GM18951 (cell line): ENCODE results near the gene AXL.

Experiments
- POLR2A ChIP-seq: IDR thresholded peaks from 4 replicates; pipeline ENCODE4 v1.6.1; 2011; ENCODE audit warnings: mild to moderate bottlenecking; ENCODE audit not compliant: insufficient read length, insufficient read depth; ENCODE audit errors: extremely low read depth
- in situ Hi-C: fragments of 300-500 bp; cut with MboI; formaldehyde crosslinking; loops from one replicate; pipeline ENCODE4 v1.12.0; 2022; ENCODE audit warnings: low sequenced_read_pairs, mixed read lengths, inconsistent platforms; ENCODE audit not compliant: unreplicated experiment

The AXL gene

DNA sequence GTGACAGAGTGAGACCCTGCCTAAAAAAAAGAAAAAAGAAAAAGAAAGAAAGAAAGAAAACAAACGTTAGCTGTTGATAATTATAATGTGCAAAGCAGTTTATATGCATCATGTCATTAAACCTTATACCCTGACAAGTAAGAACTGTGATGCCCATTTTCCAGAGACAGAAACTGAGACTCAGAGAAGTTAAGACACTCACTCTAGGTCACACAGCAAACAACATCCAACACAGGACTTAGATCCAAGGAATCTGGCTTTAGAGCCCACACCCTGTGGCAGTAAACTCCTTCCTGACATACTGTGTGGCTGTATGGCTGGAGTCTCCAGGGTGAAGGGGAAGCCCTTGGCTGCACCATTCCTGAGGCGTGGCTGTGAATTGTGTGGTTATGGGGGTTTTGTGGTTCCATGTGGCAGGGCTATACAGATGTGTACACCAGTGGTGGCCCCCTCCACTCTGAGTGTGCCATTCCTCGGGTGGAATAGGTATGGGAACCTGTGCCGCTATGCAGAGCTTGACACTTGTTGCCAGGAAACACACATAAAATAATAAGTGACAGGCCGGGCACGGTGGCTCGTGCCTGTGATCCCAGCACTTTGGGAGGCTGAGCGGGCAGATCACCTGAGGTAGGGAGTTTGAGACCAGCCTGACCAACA is 15.6 kb downstream of the AXL start:
- TF ChIP-seq POLR2A, result no peak
- in situ Hi-C loops, result no loop called here

DNA sequence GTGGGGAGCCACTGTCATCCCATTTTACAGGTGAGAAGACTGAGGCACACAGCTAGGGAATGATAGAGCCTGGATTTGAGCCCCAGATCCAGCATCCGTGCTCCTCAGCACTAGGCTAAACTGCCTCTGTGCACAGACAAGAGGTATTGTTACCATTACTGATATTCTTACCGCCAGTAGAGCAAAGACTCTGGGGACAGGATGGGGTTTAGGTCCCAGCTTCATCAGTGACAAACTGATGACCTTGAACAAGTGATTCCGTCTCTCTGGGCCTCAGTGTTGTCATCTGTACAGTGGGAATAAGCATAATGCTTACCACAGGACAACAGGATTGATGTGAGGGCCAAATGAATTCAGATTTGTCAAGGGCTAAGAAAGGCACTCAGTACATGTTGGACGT is 16.5 kb downstream of the AXL start:
- no peak for TF ChIP-seq POLR2A
- in situ Hi-C loops, result no loop called here

DNA sequence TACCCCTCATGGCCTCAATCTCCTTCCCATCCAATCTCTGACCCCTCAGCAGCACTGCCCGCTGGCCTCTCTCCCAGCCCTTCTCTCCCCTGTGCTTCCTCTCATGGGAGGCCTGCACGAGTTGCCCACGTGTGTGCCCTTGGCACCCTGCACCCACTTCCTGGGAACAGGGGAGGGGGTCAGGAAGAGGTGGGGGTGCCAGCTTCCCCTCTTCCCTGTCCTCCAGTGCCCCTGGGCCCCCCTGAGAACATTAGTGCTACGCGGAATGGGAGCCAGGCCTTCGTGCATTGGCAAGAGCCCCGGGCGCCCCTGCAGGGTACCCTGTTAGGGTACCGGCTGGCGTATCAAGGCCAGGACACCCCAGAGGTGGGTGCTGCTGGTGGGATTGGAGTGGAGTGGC is 19.2 kb downstream of the AXL start:
- in situ Hi-C loops, result no loop called here
- no peak for TF ChIP-seq POLR2A

DNA sequence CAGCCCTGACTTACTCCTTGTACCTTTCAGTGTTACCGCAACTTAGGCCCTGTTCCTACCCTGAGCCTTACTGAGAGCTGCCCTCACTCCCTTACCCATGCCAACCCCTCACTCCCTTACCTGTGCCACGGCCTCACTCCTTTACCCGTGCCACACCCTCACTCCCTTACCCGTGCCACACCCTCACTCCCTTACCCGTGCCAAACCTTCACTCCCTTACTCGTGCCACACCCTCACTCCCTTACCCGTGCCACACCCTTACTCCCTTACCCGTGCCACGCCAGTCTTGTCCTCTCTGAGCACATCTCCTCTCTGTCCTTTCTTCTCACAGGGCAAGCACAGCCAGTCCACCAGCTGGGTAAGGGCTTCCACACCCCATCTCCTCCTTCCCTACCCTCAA is 20.3 kb downstream of the AXL start:
- in situ Hi-C loops, result no loop called here
- TF ChIP-seq POLR2A, result no peak

DNA sequence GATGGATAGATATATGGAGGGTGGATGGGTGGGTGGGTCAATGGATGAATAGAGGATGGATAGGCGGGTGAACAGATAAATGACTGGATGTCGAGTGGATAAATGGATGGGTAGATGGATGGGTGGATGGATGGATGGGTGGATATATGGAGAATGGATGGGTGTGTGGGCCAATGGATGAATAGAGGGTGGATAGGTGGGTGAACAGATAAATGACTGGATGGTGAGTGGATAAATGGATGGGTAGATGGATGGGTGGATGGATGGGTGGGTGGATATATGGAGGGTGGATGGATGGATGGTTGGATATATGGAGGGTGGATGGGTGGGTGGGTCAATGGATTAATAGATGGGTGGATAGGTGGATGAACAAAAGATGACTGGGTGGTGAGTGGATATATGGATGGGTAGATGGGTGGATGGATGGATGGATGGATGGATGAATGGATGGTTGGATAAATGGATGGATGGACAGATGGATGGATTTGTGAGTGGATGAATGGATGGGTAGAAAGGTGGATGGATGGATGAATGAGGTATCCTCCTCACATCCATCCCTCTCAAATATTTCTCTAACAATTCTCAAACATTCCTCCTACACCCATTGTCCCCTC is 21.0 kb downstream of the AXL start:
- TF ChIP-seq POLR2A, result no peak
- in situ Hi-C loops, result no loop called here

DNA sequence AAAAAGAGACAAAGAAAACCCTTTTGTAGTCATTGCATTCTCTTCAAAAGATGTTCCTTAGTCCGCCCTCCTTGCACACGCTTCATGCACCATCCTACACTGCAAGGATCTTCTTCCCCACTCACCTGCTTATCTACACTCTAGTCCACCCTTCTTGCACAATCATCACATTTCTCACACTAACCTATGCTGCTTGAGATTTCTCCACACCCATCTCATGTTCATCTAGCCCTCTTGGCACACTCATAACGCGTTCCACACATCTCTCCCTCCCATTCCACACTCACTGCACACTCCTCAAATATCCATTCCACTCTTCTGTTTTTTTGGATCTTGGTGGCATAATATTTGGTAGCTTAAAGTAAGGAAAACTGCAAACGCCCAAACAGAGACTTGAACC is 22.8 kb downstream of the AXL start:
- in situ Hi-C loops, result no loop called here
- no peak for TF ChIP-seq POLR2A

DNA sequence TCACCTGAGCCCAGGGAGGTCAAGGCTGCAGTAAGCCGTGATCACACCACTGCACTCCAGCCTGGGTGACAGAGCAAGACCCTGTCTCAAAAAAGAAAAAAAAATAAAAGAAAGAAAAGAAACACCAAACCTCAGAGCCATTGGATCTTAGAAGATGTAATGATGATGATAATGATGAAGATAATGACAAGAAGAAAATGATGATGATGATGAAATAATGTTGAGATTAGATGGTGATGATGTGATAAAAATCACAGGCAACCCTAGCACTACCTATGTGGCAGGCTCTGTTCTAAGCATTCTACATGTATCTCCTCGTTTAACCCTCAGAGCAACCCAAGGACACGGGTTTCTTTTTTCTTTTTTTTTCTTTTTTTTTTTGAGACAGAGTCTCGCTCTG is 25.1 kb downstream of the AXL start:
- in situ Hi-C loops, result no loop called here
- TF ChIP-seq POLR2A, result no peak

DNA sequence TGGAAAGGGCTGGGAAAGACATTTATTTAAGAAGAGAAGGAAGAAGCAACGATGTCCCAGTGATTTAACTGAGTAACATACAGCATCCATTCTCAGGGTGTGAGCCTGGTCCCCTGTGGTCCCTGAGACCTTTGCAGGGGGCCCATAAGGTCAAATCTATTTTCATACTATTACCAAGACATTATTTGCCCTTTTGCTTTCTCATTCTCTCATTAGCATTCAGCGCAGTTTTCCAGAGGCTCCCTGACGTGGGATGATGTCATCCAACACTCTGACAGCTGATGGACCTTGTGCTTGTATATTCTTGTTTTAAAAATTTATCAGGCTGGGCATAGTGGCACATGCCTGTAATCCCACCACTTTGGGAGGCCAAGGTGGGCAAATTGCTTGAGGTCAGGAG is 26.8 kb downstream of the AXL start:
- no peak for TF ChIP-seq POLR2A
- in situ Hi-C loops, result no loop called here

DNA sequence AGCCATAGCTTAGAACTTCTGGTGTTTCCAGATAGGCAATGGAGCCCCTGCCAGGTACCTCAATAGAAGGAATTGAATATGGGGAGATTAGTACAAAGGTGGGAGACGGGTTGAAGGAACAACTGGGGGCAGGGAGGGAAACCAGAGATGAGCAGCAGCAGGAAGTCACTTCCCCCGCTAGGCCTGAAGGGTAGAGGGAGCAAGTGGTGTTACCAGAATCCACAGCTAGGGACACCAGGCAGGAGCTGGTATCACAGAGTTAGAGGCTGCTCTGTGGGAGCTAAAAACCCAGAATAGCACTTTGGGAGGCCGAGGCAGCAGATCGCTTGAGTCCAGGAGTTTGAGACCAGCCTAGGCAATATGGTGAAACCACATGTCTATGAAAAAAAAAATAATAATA is 29.9 kb downstream of the AXL start:
- in situ Hi-C loops, result no loop called here
- no peak for TF ChIP-seq POLR2A

DNA sequence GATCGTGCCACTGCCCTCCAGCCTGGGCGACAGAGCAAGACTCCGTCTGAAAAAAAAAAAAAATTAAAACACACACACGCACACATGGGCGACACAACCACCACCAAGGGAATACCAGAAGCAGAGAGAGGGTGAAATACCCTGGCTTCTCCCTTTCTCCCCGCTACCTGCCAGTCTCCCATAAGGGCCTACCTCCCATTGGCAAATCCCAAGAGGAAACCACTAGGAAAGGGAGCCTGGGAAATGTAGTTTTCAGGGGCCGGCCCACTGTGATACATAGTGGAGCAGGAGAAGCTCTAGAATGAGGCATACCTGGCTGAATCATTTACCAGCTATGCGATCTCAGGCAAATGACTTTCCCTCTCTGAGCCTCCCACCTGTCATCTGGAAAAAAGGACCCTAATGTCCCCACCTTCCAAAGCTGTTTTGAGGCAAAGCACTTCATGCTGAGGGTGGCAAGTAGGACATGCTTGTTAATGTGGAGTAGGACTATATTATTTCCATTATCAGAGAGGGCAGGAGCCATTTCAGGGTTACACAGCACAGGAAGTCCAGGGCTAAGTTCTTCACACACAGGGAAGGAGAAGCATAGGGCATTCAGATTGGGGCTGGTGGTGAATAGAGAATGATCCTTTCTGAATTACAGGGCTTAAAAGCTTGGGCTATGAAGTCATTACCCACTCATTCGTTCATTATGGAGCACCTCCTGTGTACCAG is 30.8 kb downstream of the AXL start:
- in situ Hi-C loops, result loop anchor here (10.0 kb wide), 1 partner anchor 45 kb away; no protein-coding TSS in a partner anchor
- no peak for TF ChIP-seq POLR2A

DNA sequence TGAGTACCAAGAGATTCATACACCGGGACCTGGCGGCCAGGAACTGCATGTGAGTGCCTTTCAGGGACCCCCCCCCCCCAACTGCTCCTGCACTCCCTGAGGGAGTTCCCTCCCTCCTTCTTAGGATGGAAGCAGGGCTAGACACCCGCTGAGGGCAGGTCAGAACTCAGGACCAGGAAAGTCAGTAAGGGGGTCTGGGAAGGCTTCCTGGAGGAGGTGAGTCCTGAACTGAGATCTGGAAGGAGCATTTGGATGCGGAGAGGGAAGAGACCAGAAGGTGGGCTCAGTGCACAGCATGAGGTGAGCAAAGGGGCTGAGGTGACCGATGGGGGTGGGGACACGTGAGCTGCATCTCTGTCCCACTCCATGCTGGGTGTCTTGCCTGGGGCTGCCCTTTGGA is 34.6 kb downstream of the AXL start:
- in situ Hi-C loops, result loop anchor here (10.0 kb wide), 1 partner anchor 49 kb away; no protein-coding TSS in a partner anchor
- TF ChIP-seq POLR2A, result no peak

DNA sequence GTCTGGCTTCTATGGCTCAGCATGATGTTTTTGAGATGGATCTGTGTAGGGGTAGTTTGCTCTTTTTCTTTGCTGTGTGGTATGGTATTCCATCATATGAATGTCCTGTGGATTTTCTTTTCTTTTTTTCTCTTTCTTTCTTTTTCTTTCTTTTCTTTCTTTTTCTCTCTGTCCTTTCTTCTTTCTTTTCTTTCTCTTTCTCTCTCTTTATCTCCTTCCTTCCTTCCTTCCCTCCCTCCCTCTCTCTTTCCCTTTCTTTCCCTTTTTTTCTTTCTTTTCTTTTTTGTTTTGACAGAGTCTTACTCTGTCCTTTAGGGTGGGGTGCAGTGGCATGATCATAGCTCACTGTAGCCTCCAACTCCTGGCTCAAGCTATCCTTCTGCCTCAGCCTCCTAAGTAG is 36.1 kb downstream of the AXL start:
- in situ Hi-C loops, result loop anchor here (10.0 kb wide), 1 partner anchor 50 kb away; no protein-coding TSS in a partner anchor
- no peak for TF ChIP-seq POLR2A

DNA sequence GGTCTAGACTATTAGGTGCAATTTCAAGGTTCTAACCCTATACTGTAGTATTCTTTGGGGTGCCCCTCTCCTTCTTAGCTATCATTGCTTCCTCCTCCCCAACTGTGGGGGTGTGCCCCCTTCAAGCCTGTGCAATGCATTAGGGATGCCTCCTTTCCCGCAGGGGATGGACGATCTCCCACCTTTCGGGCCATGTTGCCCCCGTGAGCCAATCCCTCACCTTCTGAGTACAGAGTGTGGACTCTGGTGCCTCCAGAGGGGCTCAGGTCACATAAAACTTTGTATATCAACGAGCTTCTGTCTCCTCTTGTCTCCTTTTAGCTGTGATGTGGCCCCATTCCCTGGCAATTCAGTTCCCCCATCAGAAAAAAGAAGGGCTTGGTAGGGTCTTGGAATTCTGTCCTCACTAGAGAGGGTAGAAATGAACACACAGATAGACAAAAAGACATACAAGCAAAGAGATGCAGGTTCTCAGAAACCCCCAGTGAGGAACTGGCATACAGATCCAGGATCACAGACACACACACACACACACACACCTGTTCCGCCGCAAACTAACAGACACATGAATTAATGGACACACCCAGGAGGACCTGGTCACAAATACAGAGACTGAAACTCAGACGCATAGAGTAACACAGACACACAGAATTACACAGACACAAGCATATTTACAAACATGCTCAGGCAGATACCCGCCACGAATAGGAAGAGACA is 42.6 kb downstream of the AXL start:
- in situ Hi-C loops, result no loop called here

More for the DNA sequence above, 42.6 kb downstream of the AXL start:
- TF ChIP-seq POLR2A, result no peak
